ENCODE results near the gene TTLL6.

TTLL6 gene

GRCh38 chr17:48834973-48835372 lies 17.9 kb upstream of the TTLL6 start:
- no peak for DNase-seq (ENCODE audit: low read depth in 1 of 2, low spot score in 1 of 2)
- Histone ChIP-seq H3K4me3 (replicated peaks; ENCODE audit: insufficient read depth, low read length) (no peak overlapping the region), H3K27ac (replicated peaks) (no peak overlapping the region), H3K27me3 (ENCODE audit: insufficient read depth, poor library complexity, severe bottlenecking) (no peaks in the 10 kb centered on the region)
- TF ChIP-seq REST (IDR thresholded peaks at IDR 0.05; ENCODE audit: insufficient replicate concordance, low read depth) = no peak
- TF ChIP-seq SPI1 (IDR thresholded peaks at IDR 0.05; ENCODE audit: borderline replicate concordance, low read depth) = no peak
- no peak for TF ChIP-seq CTCF (IDR thresholded peaks at IDR 0.05; ENCODE audit: insufficient read depth, low read length)
- TF ChIP-seq GABPA (IDR thresholded peaks at IDR 0.05; ENCODE audit: low read depth) = no peak
- TF ChIP-seq POLR2AphosphoS5 (IDR thresholded peaks at IDR 0.05; ENCODE audit: low read depth) = no peak

GRCh38 chr17:48831549-48831883 lies 14.5 kb upstream of the TTLL6 start:
- Histone ChIP-seq H3K27me3 (ENCODE audit: insufficient read depth, poor library complexity, severe bottlenecking) (no peaks in the 10 kb centered on the region), H3K4me3 (replicated peaks; ENCODE audit: insufficient read depth, low read length) (peak overlapping the region; percentile 74), H3K27ac (replicated peaks) (peak overlapping the region; percentile 84)
- TF ChIP-seq CTCF (IDR thresholded peaks at IDR 0.05; ENCODE audit: insufficient read depth, low read length) (no peak), SPI1 (IDR thresholded peaks at IDR 0.05; ENCODE audit: borderline replicate concordance, low read depth) (no peak), REST (IDR thresholded peaks at IDR 0.05; ENCODE audit: insufficient replicate concordance, low read depth) (no peak), POLR2AphosphoS5 (IDR thresholded peaks at IDR 0.05; ENCODE audit: low read depth) (no peak), GABPA (IDR thresholded peaks at IDR 0.05; ENCODE audit: low read depth) (no peak)
- no peak for DNase-seq (ENCODE audit: low read depth in 1 of 2, low spot score in 1 of 2)

- no peaks in the 10 kb centered on the region for H3K27me3 ChIP-seq (ENCODE audit: insufficient read depth, poor library complexity, severe bottlenecking)
- TF ChIP-seq POLR2AphosphoS5 (IDR thresholded peaks at IDR 0.05; ENCODE audit: low read depth) = peak; percentile 64
- TF ChIP-seq GABPA (IDR thresholded peaks at IDR 0.05; ENCODE audit: low read depth) = no peak
- peak; percentile 85 for TF ChIP-seq REST (IDR thresholded peaks at IDR 0.05; ENCODE audit: insufficient replicate concordance, low read depth)
- TF ChIP-seq CTCF (IDR thresholded peaks at IDR 0.05; ENCODE audit: insufficient read depth, low read length) = no peak
- no peak for TF ChIP-seq SPI1 (IDR thresholded peaks at IDR 0.05; ENCODE audit: borderline replicate concordance, low read depth)
- peak within 1 kb of the TSS; percentile 74 for H3K4me3 ChIP-seq (replicated peaks; ENCODE audit: insufficient read depth, low read length)
- H3K27ac ChIP-seq (replicated peaks) = peak within 1 kb of the TSS; percentile 84
- peak; percentile 90 to 92 for DNase-seq (ENCODE audit: low read depth in 1 of 2, low spot score in 1 of 2)
Measured at GRCh38 chr17:48830840-48831548, 14.0 kb upstream of the TTLL6 start, which contains the start of gene CALCOCO2. CALCOCO2 (plus strand) TSS chr17:48831035; CDS start chr17:48841708, 10,673 bp downstream.

Data from HL-60 (cell line).